OCI-LY1 (cell line): ENCODE results near the gene LMF2.

Experiments used
- H2AFZ ChIP-seq: fragments of 200-600 bp; sonication (generic), shearing (Covaris generic); 2 replicates; pipeline ENCODE4 v1.6.0; 2014; ENCODE audit warnings: antibody characterized with exemption, mild to moderate bottlenecking, low read length
- H3F3A ChIP-seq: fragments of 200-600 bp; sonication (generic), shearing (Covaris generic); 2 replicates; pipeline ENCODE4 v1.6.0; 2014; ENCODE audit warnings: mild to moderate bottlenecking, antibody characterized with exemption, low read length, moderate library complexity; ENCODE audit not compliant: insufficient read depth
- H3K27ac ChIP-seq: fragments of 200-600 bp; sonication (generic); 2 replicates; pipeline ENCODE4 v1.5.1; 2014; ENCODE audit warnings: low read length, mixed run types, mild to moderate bottlenecking, low read depth; ENCODE audit not compliant: poor library complexity, severe bottlenecking
- H3K27me3 ChIP-seq: fragments of 200-600 bp; sonication (generic); 2 replicates; pipeline ENCODE4 v1.6.0; 2014; ENCODE audit warnings: antibody characterized with exemption, mild to moderate bottlenecking, low read length, moderate library complexity; ENCODE audit not compliant: insufficient read depth
- H3K36me3 ChIP-seq: fragments of 200-600 bp; sonication (generic); 2 replicates; pipeline ENCODE4 v1.6.1; 2014; ENCODE audit warnings: mild to moderate bottlenecking, antibody characterized with exemption, low read length, moderate library complexity, mixed read lengths; ENCODE audit not compliant: insufficient read depth
- H3K4me1 ChIP-seq: fragments of 200-600 bp; sonication (generic); 2 replicates; pipeline ENCODE4 v1.5.1; 2014; ENCODE audit warnings: mild to moderate bottlenecking, low read length, moderate library complexity; ENCODE audit not compliant: insufficient read depth, severe bottlenecking
- H3K4me2 ChIP-seq: fragments of 200-600 bp; sonication (generic), shearing (Covaris generic); 2 replicates; pipeline ENCODE4 v1.6.1; 2014; ENCODE audit warnings: low read length
- H3K4me3 ChIP-seq: fragments of 200-600 bp; sonication (generic); 2 replicates; pipeline ENCODE4 v1.5.1; 2014; ENCODE audit warnings: low read length, low read depth, mild to moderate bottlenecking, mixed read lengths; ENCODE audit not compliant: poor library complexity, severe bottlenecking
- H3K79me2 ChIP-seq: fragments of 200-600 bp; shearing (Covaris generic); 2 replicates; pipeline ENCODE4 v1.6.1; 2016; ENCODE audit warnings: mixed run types, low read length, mixed read lengths; ENCODE audit not compliant: insufficient read depth
- H3K9ac ChIP-seq: fragments of 200-600 bp; sonication (generic), shearing (Covaris generic); 2 replicates; pipeline ENCODE4 v1.6.1; 2014; ENCODE audit warnings: mild to moderate bottlenecking, low read length, mixed read lengths
- H3K9me2 ChIP-seq: fragments of 200-600 bp; sonication (generic), shearing (Covaris generic); 2 replicates; pipeline ENCODE4 v1.6.1; 2014; ENCODE audit warnings: low read depth, mild to moderate bottlenecking, low read length, mixed read lengths
- H3K9me3 ChIP-seq: fragments of 200-600 bp; shearing (Covaris generic); 2 replicates; pipeline ENCODE4 v1.6.1; 2014; ENCODE audit warnings: low read length, mixed read lengths
- H4K20me1 ChIP-seq: fragments of 200-600 bp; sonication (generic), shearing (Covaris generic); 2 replicates; pipeline ENCODE4 v1.6.0; 2016; ENCODE audit warnings: mild to moderate bottlenecking, low read length; ENCODE audit not compliant: insufficient read depth
- EZH2 ChIP-seq: fragments of 200-600 bp; sonication (generic), shearing (Covaris generic); IDR thresholded peaks from 2 replicates; pipeline ENCODE4 v1.8.0; 2017; ENCODE audit warnings: borderline replicate concordance, mixed run types, mild to moderate bottlenecking, antibody characterized with exemption, low read length, moderate library complexity, mixed read lengths
- TF ChIP-seq, protein P1 (sequence below): fragments of 200-600 bp; sonication (generic), shearing (Covaris generic); IDR thresholded peaks from 2 replicates; pipeline ENCODE4 v1.5.1; 2017; ENCODE audit warnings: mild to moderate bottlenecking, antibody characterized with exemption, low read length, moderate library complexity, mixed read lengths

Gene LMF2

DNA sequence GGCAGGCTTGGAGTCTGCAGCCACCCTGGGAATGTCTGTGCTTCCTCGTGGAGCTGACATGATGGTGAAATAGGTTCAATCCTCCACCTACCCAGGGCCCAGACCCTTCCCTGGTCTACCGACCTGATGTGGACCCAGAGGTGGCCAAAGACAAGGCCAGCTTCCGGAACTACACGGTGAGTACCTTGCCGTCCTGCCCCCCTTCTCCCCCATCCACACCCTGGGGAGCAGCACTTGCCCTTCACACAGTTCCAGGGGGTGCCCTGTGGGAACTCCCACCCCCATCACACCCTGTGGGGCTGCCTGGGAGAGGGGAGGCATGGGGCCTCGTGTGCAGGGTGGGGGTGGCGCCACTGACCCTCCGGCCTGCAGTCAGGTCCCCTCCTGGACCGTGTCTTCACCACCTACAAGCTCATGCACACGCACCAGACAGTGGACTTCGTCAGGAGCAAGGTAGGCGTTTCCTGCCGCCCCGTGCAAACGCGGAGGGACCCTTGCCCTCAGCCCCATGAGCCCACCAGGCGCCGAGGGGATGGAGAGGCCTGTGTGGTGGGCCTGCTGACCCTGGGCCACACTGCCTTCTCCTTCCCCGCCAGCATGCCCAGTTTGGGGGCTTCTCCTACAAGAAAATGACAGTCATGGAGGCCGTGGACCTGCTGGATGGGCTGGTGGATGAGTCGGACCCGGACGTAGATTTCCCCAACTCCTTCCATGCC lies 20.1 kb downstream of the LMF2 start:
- H3K4me2 ChIP-seq: peak overlapping the region; percentile 49
- H3K4me3 ChIP-seq: peak overlapping the region; percentile 19
- peaks cover 28% of the 10 kb centered on the region for H3K4me1 ChIP-seq
- no peaks in the 10 kb centered on the region for H3K36me3 ChIP-seq
- peak overlapping the region; percentile 25; the same call in 1 of the 2 replicates for H3K9ac ChIP-seq
- H4K20me1 ChIP-seq: no peaks in the 10 kb centered on the region
- no peaks in the 10 kb centered on the region for H3K9me3 ChIP-seq
- H3K79me2 ChIP-seq: no peaks in the 10 kb centered on the region
- no peak overlapping the region for H3K27ac ChIP-seq
- TF ChIP-seq, protein P1, sequence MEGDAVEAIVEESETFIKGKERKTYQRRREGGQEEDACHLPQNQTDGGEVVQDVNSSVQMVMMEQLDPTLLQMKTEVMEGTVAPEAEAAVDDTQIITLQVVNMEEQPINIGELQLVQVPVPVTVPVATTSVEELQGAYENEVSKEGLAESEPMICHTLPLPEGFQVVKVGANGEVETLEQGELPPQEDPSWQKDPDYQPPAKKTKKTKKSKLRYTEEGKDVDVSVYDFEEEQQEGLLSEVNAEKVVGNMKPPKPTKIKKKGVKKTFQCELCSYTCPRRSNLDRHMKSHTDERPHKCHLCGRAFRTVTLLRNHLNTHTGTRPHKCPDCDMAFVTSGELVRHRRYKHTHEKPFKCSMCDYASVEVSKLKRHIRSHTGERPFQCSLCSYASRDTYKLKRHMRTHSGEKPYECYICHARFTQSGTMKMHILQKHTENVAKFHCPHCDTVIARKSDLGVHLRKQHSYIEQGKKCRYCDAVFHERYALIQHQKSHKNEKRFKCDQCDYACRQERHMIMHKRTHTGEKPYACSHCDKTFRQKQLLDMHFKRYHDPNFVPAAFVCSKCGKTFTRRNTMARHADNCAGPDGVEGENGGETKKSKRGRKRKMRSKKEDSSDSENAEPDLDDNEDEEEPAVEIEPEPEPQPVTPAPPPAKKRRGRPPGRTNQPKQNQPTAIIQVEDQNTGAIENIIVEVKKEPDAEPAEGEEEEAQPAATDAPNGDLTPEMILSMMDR: no peak
- no peak for TF ChIP-seq EZH2
- no peaks in the 10 kb centered on the region for H3K9me2 ChIP-seq
- no peaks in the 10 kb centered on the region for H3K27me3 ChIP-seq
- H2AFZ ChIP-seq: no peak overlapping the region
- H3F3A ChIP-seq: no peaks in the 10 kb centered on the region

DNA sequence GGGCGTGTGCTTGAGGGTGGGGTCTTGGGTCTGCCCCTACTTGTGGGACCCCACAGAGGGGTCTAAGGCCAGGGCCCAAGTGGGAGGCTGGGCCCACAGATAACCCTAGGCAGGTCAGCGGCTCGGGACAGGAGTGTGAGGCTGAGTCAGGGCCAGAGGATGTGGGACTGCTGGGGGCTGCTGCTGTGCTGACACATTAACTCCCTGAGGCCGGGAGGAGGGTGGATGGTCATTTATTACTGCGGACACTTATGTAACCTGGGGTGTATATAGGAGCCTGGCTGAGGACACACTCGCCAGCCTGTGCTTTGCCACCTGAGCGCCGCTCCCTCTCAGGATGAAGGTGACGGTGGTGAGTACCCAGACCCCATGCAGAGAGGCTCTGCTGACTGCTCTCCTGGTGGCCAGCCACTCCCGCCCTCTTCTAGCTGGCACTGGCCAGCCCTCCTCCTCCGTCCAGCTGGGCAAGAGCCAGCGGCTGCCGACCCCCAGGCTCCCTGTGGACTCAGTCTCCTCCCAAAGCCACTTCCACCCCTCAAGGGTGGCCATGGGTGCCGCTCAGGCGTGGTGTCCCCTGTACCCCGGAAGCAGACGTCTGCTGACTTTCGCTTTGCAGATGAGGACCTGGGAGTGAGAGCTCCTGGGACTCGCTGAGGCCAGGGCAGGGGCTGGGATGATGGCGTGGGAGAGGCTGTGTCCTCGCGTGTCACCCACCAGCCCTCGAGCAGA lies 20.8 kb downstream of the LMF2 start, which contains the start of gene MIOX:
MIOX (plus strand) TSS at position 299 of the 729 bp plus-strand sequence; CDS start at position 338, 39 bp downstream.
- Histone ChIP-seq H3K9me3 (no peaks in the 10 kb centered on the region), H3K4me2 (peak within 1 kb of the TSS; percentile 49), H3K27ac (no peak within 1 kb of the TSS), H3K9me2 (no peaks in the 10 kb centered on the region), H4K20me1 (no peaks in the 10 kb centered on the region), H3K9ac (peak within 1 kb of the TSS; percentile 25; the same call in 1 of the 2 replicates), H3K36me3 (no peaks in the 10 kb centered on the region), H2AFZ (no peak within 1 kb of the TSS; the same call in 1 of the 2 replicates), H3K79me2 (no peaks in the 10 kb centered on the region), H3F3A (no peaks in the 10 kb centered on the region), H3K4me3 (peak within 1 kb of the TSS; percentile 19), H3K27me3 (no peaks in the 10 kb centered on the region), H3K4me1 (peaks cover 34% of the 10 kb centered on the region)
- TF ChIP-seq, protein P1: no peak
- TF ChIP-seq EZH2: no peak

DNA sequence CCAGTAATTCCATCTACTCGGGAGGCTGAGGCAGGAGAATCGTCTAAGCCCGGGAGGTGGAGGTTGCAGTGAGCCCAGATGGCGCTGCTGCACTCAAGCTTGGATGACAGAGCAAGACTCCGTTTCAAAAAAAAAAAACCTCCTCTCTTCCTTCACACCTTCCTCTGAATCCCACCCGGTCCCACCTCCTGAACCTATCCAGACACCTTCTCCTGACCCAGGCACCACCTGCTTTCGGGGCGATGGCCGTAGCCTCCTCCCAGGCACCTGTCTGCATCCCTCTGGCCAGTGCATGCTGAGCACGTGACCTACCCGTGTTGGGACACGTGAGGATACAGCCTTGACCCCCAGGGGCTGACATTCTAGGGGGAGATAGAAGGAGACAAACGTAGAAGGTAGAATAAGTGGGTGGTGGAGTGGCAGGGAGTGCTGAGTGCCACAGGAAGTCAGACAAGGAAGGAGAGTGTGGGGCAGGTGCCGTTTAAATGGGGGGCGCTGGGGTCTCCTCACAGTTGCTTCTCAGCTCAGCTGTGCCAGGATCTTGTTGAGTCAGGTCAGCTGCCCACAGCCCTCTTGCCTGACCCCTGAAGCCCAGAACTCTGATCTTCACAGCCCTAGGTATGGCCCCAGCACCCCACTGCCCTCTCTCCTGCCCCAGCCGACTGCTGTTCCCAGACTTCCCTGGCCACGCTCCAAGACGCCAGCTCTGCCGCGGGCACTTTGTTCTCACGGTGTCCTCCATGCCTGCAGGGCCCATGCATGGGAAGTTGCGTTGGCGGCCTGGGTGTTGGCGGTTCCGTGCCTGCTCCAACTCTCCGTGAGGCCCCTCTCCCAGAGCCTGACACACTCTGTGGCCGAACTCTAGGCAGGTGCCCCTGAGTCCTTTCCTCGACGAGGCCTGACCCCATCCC lies 22.0 kb downstream of the LMF2 start:
- H4K20me1 ChIP-seq: no peaks in the 10 kb centered on the region
- TF ChIP-seq EZH2: no peak
- TF ChIP-seq, protein P1: no peak
- no peaks in the 10 kb centered on the region for H3K9me2 ChIP-seq
- no peak overlapping the region for H3K9ac ChIP-seq
- H3K79me2 ChIP-seq: no peaks in the 10 kb centered on the region
- no peak overlapping the region for H3K4me2 ChIP-seq
- H2AFZ ChIP-seq: no peak overlapping the region
- H3F3A ChIP-seq: no peaks in the 10 kb centered on the region
- H3K36me3 ChIP-seq: no peaks in the 10 kb centered on the region
- no peak overlapping the region for H3K4me3 ChIP-seq
- H3K27me3 ChIP-seq: peaks cover 4% of the 10 kb centered on the region; the same call in 1 of the 2 replicates
- no peak overlapping the region for H3K27ac ChIP-seq
- peaks cover 28% of the 10 kb centered on the region for H3K4me1 ChIP-seq
- no peaks in the 10 kb centered on the region for H3K9me3 ChIP-seq
